ENCODE results near the gene BCL7A.

DNA sequence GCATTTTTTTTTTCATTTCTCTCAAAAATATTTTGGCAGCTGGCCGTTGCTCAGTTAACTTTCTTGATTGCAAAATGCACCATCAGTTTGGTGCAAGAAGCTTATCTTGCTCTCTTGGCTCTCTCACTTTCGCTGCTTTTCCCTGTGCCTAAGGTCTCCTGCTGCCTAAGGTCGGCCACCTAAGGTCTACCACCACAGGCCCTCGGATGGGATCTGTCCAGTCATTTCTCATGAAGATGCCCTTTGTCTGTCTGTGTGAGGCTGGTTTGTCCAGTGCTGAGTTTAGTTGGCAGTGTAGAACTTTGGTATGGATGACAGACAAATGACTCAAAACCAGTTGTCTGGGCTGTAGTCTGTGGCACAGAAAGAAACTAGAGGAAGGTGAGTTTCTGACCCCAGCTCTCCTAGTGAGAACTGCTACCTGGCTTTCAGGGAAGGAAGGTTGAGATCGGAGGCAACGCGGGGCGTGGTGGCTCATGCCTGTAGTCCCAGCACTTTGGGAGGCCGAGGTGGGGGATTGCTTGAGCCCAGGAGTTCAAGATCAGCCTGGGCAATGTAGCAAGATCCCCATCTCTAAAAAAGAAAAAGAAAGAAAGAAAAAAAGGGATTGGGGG is 59.5 kb downstream of the BCL7A start:
- TF ChIP-seq, protein P1, sequence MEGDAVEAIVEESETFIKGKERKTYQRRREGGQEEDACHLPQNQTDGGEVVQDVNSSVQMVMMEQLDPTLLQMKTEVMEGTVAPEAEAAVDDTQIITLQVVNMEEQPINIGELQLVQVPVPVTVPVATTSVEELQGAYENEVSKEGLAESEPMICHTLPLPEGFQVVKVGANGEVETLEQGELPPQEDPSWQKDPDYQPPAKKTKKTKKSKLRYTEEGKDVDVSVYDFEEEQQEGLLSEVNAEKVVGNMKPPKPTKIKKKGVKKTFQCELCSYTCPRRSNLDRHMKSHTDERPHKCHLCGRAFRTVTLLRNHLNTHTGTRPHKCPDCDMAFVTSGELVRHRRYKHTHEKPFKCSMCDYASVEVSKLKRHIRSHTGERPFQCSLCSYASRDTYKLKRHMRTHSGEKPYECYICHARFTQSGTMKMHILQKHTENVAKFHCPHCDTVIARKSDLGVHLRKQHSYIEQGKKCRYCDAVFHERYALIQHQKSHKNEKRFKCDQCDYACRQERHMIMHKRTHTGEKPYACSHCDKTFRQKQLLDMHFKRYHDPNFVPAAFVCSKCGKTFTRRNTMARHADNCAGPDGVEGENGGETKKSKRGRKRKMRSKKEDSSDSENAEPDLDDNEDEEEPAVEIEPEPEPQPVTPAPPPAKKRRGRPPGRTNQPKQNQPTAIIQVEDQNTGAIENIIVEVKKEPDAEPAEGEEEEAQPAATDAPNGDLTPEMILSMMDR (conservative IDR thresholded peaks at IDR 0.05; ENCODE audit: low read depth in 2 of 2) = no peak
- TF ChIP-seq EZH2 (IDR thresholded peaks at IDR 0.05; ENCODE audit: low read depth, unreplicated experiment) (no peak), POLR2AphosphoS5 (IDR thresholded peaks at IDR 0.05; ENCODE audit: low read depth) (no peak)
